ENCODE data around the gene SUPT3H.

- TF ChIP-seq, protein P1, sequence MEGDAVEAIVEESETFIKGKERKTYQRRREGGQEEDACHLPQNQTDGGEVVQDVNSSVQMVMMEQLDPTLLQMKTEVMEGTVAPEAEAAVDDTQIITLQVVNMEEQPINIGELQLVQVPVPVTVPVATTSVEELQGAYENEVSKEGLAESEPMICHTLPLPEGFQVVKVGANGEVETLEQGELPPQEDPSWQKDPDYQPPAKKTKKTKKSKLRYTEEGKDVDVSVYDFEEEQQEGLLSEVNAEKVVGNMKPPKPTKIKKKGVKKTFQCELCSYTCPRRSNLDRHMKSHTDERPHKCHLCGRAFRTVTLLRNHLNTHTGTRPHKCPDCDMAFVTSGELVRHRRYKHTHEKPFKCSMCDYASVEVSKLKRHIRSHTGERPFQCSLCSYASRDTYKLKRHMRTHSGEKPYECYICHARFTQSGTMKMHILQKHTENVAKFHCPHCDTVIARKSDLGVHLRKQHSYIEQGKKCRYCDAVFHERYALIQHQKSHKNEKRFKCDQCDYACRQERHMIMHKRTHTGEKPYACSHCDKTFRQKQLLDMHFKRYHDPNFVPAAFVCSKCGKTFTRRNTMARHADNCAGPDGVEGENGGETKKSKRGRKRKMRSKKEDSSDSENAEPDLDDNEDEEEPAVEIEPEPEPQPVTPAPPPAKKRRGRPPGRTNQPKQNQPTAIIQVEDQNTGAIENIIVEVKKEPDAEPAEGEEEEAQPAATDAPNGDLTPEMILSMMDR (IDR thresholded peaks at IDR 0.05; ENCODE audit: low read depth, low read length, missing input control) = no peak
- TF ChIP-seq GABPA (IDR thresholded peaks at IDR 0.05 in 1 of 2, conservative IDR thresholded peaks at IDR 0.05 in 1 of 2) = no peak
- TF ChIP-seq, protein P2, sequence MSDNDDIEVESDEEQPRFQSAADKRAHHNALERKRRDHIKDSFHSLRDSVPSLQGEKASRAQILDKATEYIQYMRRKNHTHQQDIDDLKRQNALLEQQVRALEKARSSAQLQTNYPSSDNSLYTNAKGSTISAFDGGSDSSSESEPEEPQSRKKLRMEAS (IDR thresholded peaks at IDR 0.05) = no peak
- TF ChIP-seq EGR1 (IDR thresholded peaks at IDR 0.05; ENCODE audit: low read depth in 2 of 2) = no peak
- TF ChIP-seq YY1 (IDR thresholded peaks at IDR 0.05) = no peak
- TF ChIP-seq SP1 (IDR thresholded peaks at IDR 0.05) = no peak
- no peak for TF ChIP-seq HNF4G (IDR thresholded peaks at IDR 0.05)
- TF ChIP-seq RAD21 (IDR thresholded peaks at IDR 0.05) = no peak
- TF ChIP-seq, protein P3, sequence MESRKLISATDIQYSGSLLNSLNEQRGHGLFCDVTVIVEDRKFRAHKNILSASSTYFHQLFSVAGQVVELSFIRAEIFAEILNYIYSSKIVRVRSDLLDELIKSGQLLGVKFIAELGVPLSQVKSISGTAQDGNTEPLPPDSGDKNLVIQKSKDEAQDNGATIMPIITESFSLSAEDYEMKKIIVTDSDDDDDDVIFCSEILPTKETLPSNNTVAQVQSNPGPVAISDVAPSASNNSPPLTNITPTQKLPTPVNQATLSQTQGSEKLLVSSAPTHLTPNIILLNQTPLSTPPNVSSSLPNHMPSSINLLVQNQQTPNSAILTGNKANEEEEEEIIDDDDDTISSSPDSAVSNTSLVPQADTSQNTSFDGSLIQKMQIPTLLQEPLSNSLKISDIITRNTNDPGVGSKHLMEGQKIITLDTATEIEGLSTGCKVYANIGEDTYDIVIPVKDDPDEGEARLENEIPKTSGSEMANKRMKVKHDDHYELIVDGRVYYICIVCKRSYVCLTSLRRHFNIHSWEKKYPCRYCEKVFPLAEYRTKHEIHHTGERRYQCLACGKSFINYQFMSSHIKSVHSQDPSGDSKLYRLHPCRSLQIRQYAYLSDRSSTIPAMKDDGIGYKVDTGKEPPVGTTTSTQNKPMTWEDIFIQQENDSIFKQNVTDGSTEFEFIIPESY (IDR thresholded peaks at IDR 0.05) = no peak
- no peak for TF ChIP-seq REST (IDR thresholded peaks at IDR 0.05)
Observed at GRCh38 chr6:44828780-44829179, 549.0 kb downstream of the SUPT3H start.
